HCT116 (cell line): Measurements from ENCODE around the gene CORO2B. TPM values are rescaled to one million over a fixed set of nuclear protein-coding genes. Genes with fewer than 3 reads are reported as not detected.

Experiments used
- ATAC-seq: fragments of 200-7000 bp; cut with Tn5 transposase; 2 replicates; pipeline ENCODE4 v1.9.1; 2020; ENCODE audit warnings: mild to moderate bottlenecking, moderate library complexity
- BruUV-seq: library from RNA; stranded (reverse); fragments of 400-500 nt; replicated peaks from 2 replicates; lab custom pipeline; 2021; lab: Mats Ljungman, UMichigan
- CTCF ChIA-PET: fragments of 300-600 bp; sonication (Branson Sonifier 250); formaldehyde crosslinking; loops from one replicate; lab custom pipeline; 2021; ENCODE audit warnings: antibody characterized with exemption; lab: Charles Lee
- POLR2A ChIA-PET: fragments of 300-600, 350-600 bp; sonication (Branson Sonifier 250); formaldehyde crosslinking; loops from one replicate; lab custom pipeline; 2021; ENCODE audit warnings: antibody characterized with exemption; lab: Charles Lee
- RAD21 ChIA-PET, 2 experiments: fragments of 300-600 bp; sonication (Branson Sonifier 250); formaldehyde crosslinking; loops; one replicate each; lab custom pipeline; 2023; ENCODE audit warnings: low total read pairs in 2 of 2; ENCODE audit not compliant: uncharacterized antibody in 2 of 2, unreplicated experiment in 2 of 2, low non-redundant PET in 1 of 2; lab: Charles Lee
- DNase-seq: peaks from one replicate; pipeline ENCODE4 v3.0.0-alpha.2; 2010; ENCODE audit warnings: low read depth, low spot score
- H2AFZ ChIP-seq: fragments of 200-600 bp; shearing (Covaris generic), sonication (generic); 2 replicates; pipeline ENCODE4 v1.6.1; 2017; ENCODE audit warnings: low read depth, mixed run types, mixed read lengths, antibody characterized with exemption, low read length; ENCODE audit not compliant: poor library complexity, severe bottlenecking
- H3K27ac ChIP-seq: 2 replicates; pipeline ENCODE4 v1.5.1; 2012; ENCODE audit warnings: low read depth, low read length
- H3K27me3 ChIP-seq: fragments of 200-600 bp; sonication (generic); 2 replicates; pipeline ENCODE4 v1.6.1; 2016; ENCODE audit warnings: mixed run types, low read length, mixed read lengths; ENCODE audit not compliant: insufficient read depth
- H3K36me3 ChIP-seq, 2 experiments: fragments of 200-500 bp in 1 of 2; fragments of 200-600 bp in 1 of 2; sonication (Bioruptor generic) in 1 of 2; sonication (generic) in 1 of 2; 2 replicates each; pipeline versions ENCODE4 v1.5.1 to v1.6.1; 2014 to 2016; ENCODE audit warnings: low read length in 2 of 2, inconsistent platforms in 1 of 2, mixed read lengths in 1 of 2, mixed run types in 1 of 2; ENCODE audit not compliant: insufficient read depth in 2 of 2, control insufficient read depth in 1 of 2
- H3K4me1 ChIP-seq, 2 experiments: fragments of 200-600 bp in 1 of 2; sonication (generic) in 1 of 2; 2 replicates each; pipeline versions ENCODE4 v1.5.1 to v1.6.1; 2012 to 2017; ENCODE audit warnings: low read length in 2 of 2, inconsistent platforms in 1 of 2, mild to moderate bottlenecking in 1 of 2, mixed read lengths in 1 of 2, mixed run types in 1 of 2, moderate library complexity in 1 of 2; ENCODE audit not compliant: insufficient read depth in 2 of 2, control insufficient read depth in 1 of 2
- H3K4me2 ChIP-seq: fragments of 200-600 bp; sonication (generic); 2 replicates; pipeline ENCODE4 v1.6.1; 2017; ENCODE audit warnings: mixed run types, low read length, mixed read lengths
- H3K4me3 ChIP-seq, 2 experiments: fragments of 200-600 bp in 1 of 2; sonication (generic) in 1 of 2; replicated peaks in 1 of 2; 2 replicates each; pipeline ENCODE4 v1.5.1; 2011 to 2016; ENCODE audit warnings: low read length in 2 of 2, control low read depth in 1 of 2, low read depth in 1 of 2, mild to moderate bottlenecking in 1 of 2, mixed read lengths in 1 of 2, mixed run types in 1 of 2
- H3K79me2 ChIP-seq: fragments of 200-600 bp; sonication (generic); 2 replicates; pipeline ENCODE4 v1.6.1; 2017; ENCODE audit warnings: mild to moderate bottlenecking, mixed run types, low read length, moderate library complexity, mixed read lengths; ENCODE audit not compliant: insufficient read depth
- H3K9ac ChIP-seq: fragments of 200-600 bp; sonication (generic); 2 replicates; pipeline ENCODE4 v1.6.1; 2016; ENCODE audit warnings: low read length, mixed read lengths
- H3K9me2 ChIP-seq: fragments of 200-600 bp; sonication (generic), shearing (Covaris generic); 2 replicates; pipeline ENCODE4 v1.6.1; 2017; ENCODE audit warnings: mixed run types, mild to moderate bottlenecking, moderate library complexity; ENCODE audit not compliant: insufficient read depth
- H3K9me3 ChIP-seq, 2 experiments: fragments of 200-500 bp in 1 of 2; fragments of 200-600 bp in 1 of 2; sonication (Bioruptor generic) in 1 of 2; sonication (generic) in 1 of 2; 2 replicates each; pipeline ENCODE4 v1.6.1; 2014 to 2017; ENCODE audit warnings: low read length in 2 of 2, mixed read lengths in 2 of 2, inconsistent platforms in 1 of 2, low read depth in 1 of 2, mild to moderate bottlenecking in 1 of 2, mixed run types in 1 of 2, moderate library complexity in 1 of 2; ENCODE audit not compliant: control insufficient read depth in 1 of 2, insufficient read depth in 1 of 2
- H4K20me1 ChIP-seq: fragments of 200-600 bp; sonication (generic), shearing (Covaris generic); 2 replicates; pipeline ENCODE4 v1.6.1; 2017; ENCODE audit warnings: mixed run types, mild to moderate bottlenecking, moderate library complexity; ENCODE audit not compliant: insufficient read depth
- CBX3 ChIP-seq: IDR thresholded peaks from 2 replicates; pipeline ENCODE4 v1.6.1; 2012; ENCODE audit warnings: low read depth
- EZH2 ChIP-seq: fragments of 200-600 bp; sonication (generic); IDR thresholded peaks from 2 replicates; pipeline ENCODE4 v1.6.1; 2017; ENCODE audit warnings: antibody characterized with exemption, mixed run types
- POLR2AphosphoS5 ChIP-seq: IDR thresholded peaks from 2 replicates; pipeline ENCODE4 v1.6.1; 2011; ENCODE audit warnings: mild to moderate bottlenecking, low read depth, low read length, moderate library complexity
- RAD21 ChIP-seq: IDR thresholded peaks from 2 replicates; pipeline ENCODE4 v1.6.1; 2012; ENCODE audit warnings: low read depth, mild to moderate bottlenecking
- TCF7L2 ChIP-seq: IDR thresholded peaks from 2 replicates; pipeline ENCODE4 v1.7.0; 2011; ENCODE audit warnings: borderline replicate concordance, inconsistent platforms; ENCODE audit not compliant: insufficient read depth, insufficient read length; ENCODE audit errors: extremely low read depth
- ZNF274 ChIP-seq: fragments of 200-500 bp; sonication (Bioruptor generic); IDR thresholded peaks from 2 replicates; pipeline ENCODE4 v1.6.1; 2014; ENCODE audit warnings: mild to moderate bottlenecking, low read depth, low read length, inconsistent platforms
- intact Hi-C: fragments of 100-400 bp; cut with micrococcal nuclease; formaldehyde crosslinking; loops from 2 replicates; pipeline ENCODE4 v1.10.0; 2022
- total RNA-seq: library from RNA; stranded (reverse); gene quantifications from one replicate; pipeline ENCODE4 v1.2.1, GENCODE V29; 2021; ENCODE audit not compliant: unreplicated experiment
- TF ChIP-seq, protein P1 (sequence below), 3 experiments: fragments of 200-600 bp in 1 of 3; sonication (generic) in 1 of 3; IDR thresholded peaks in 2 of 3; conservative IDR thresholded peaks in 1 of 3; 2 replicates each; pipeline ENCODE4 v1.5.1; 2012 to 2017; ENCODE audit warnings: low read depth in 2 of 3, low read length in 2 of 3, antibody characterized with exemption in 1 of 3, borderline replicate concordance in 1 of 3, control low read depth in 1 of 3, mild to moderate bottlenecking in 1 of 3, mixed read lengths in 1 of 3, mixed run types in 1 of 3, moderate library complexity in 1 of 3; ENCODE audit not compliant: insufficient read depth in 1 of 3

The CORO2B gene
- total RNA-seq, 1 experiment from 2014 or later = 2.8 TPM

DNA sequence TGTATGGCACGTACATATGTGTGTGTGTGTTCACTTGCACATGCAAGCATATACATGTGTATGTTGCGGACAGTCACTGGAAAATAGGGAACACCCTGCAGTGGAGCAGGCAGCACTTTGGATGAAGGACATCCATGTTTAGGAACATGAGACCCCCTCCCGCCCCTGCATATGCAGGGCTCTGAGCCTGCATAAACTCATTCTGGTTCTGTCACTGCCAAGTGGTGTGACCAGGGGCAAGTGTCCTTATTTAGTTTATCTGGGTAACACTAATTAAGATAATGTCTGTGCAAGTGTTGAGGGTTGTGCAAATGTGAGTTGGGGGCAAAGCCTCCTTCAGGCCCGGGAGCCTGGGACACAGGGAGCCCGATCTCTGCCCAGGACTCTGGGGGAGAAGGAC is 105.7 kb downstream of the CORO2B start:
- TF ChIP-seq RAD21 (no peak), EZH2 (no peak), POLR2AphosphoS5 (no peak), CBX3 (no peak), TCF7L2 (no peak), ZNF274 (no peak)
- TF ChIP-seq, protein P1, sequence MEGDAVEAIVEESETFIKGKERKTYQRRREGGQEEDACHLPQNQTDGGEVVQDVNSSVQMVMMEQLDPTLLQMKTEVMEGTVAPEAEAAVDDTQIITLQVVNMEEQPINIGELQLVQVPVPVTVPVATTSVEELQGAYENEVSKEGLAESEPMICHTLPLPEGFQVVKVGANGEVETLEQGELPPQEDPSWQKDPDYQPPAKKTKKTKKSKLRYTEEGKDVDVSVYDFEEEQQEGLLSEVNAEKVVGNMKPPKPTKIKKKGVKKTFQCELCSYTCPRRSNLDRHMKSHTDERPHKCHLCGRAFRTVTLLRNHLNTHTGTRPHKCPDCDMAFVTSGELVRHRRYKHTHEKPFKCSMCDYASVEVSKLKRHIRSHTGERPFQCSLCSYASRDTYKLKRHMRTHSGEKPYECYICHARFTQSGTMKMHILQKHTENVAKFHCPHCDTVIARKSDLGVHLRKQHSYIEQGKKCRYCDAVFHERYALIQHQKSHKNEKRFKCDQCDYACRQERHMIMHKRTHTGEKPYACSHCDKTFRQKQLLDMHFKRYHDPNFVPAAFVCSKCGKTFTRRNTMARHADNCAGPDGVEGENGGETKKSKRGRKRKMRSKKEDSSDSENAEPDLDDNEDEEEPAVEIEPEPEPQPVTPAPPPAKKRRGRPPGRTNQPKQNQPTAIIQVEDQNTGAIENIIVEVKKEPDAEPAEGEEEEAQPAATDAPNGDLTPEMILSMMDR (IDR thresholded peaks at IDR 0.05 in 2 of 3, conservative IDR thresholded peaks at IDR 0.05 in 1 of 3; ENCODE audit: borderline replicate concordance in 1 of 3, insufficient read depth in 1 of 3, low read depth in 2 of 3, low read length in 2 of 3) = no peak
- Histone ChIP-seq H3K9me2 (no peaks in the 10 kb centered on the region), H4K20me1 (no peaks in the 10 kb centered on the region), H3K27me3 (no peaks in the 10 kb centered on the region), H3K4me1 (no peaks in the 10 kb centered on the region), H3K79me2 (no peaks in the 10 kb centered on the region), H3K9me3 (no peaks in the 10 kb centered on the region), H3K27ac (no peak overlapping the region), H3K4me3 (no peak overlapping the region), H3K9ac (no peak overlapping the region), H2AFZ (no peak overlapping the region), H3K4me2 (no peak overlapping the region), H3K36me3 (no peaks in the 10 kb centered on the region)
- no TSS peak for BruUV-seq
- POLR2A ChIA-PET = no interaction called here
- CTCF ChIA-PET = interaction anchor here (0.7 kb wide), 1 partner anchor 17 kb away, joined by 3 read pairs; no protein-coding TSS in a partner anchor
- intact Hi-C loops = no loop called here
- RAD21 ChIA-PET = no interaction called here
- no peak for ATAC-seq
- no peak for DNase-seq
